Measurements from ENCODE around the gene DNMT3A.

DNMT3A gene

GRCh38 chr2:25341753-25342371 lies at the start of gene DNMT3A:
Gene DNMT3A, minus strand, starts transcription at chr2:25341925. Its CDS starts 27,941 bp downstream, at chr2:25313984.
- DNase-seq (ENCODE audit: low read depth), result peak; percentile 51

GRCh38 chr2:25389161-25389560 lies 47.4 kb upstream of the DNMT3A start:
- DNase-seq (ENCODE audit: low read depth), result no peak

- DNase-seq (ENCODE audit: low read depth), result no peak
Observed at GRCh38 chr2:25388491-25388890, 46.8 kb upstream of the DNMT3A start.

- DNase-seq (ENCODE audit: low read depth), result no peak
Observed at GRCh38 chr2:25387876-25388449, 46.2 kb upstream of the DNMT3A start.

- no peak for DNase-seq (ENCODE audit: low read depth)
Observed at GRCh38 chr2:25386971-25387875, 45.5 kb upstream of the DNMT3A start.

GRCh38 chr2:25385910-25386309 lies 44.2 kb upstream of the DNMT3A start:
- DNase-seq (ENCODE audit: low read depth), result no peak

GRCh38 chr2:25383806-25384205 lies 42.1 kb upstream of the DNMT3A start:
- no peak for DNase-seq (ENCODE audit: low read depth)

GRCh38 chr2:25381502-25381901 lies 39.8 kb upstream of the DNMT3A start:
- DNase-seq (ENCODE audit: low read depth), result no peak

GRCh38 chr2:25380586-25381375 lies 39.1 kb upstream of the DNMT3A start:
- DNase-seq (ENCODE audit: low read depth), result no peak

- no peak for DNase-seq (ENCODE audit: low read depth)
Observed at GRCh38 chr2:25380023-25380422, 38.3 kb upstream of the DNMT3A start.

GRCh38 chr2:25379535-25379934 lies 37.8 kb upstream of the DNMT3A start:
- no peak for DNase-seq (ENCODE audit: low read depth)

- no peak for DNase-seq (ENCODE audit: low read depth)
Observed at GRCh38 chr2:25378731-25379490, 37.2 kb upstream of the DNMT3A start.

- no peak for DNase-seq (ENCODE audit: low read depth)
Observed at GRCh38 chr2:25377822-25378421, 36.2 kb upstream of the DNMT3A start.

GRCh38 chr2:25376750-25377621 lies 35.3 kb upstream of the DNMT3A start:
- peak; percentile 86 for DNase-seq (ENCODE audit: low read depth)

- no peak for DNase-seq (ENCODE audit: low read depth)
Observed at GRCh38 chr2:25375989-25376545, 34.3 kb upstream of the DNMT3A start.

GRCh38 chr2:25375371-25375988 lies 33.8 kb upstream of the DNMT3A start:
- no peak for DNase-seq (ENCODE audit: low read depth)

- DNase-seq (ENCODE audit: low read depth), result no peak
Observed at GRCh38 chr2:25374827-25375226, 33.1 kb upstream of the DNMT3A start.

GRCh38 chr2:25374411-25374810 lies 32.7 kb upstream of the DNMT3A start:
- no peak for DNase-seq (ENCODE audit: low read depth)

GRCh38 chr2:25373269-25373981 lies 31.7 kb upstream of the DNMT3A start:
- no peak for DNase-seq (ENCODE audit: low read depth)

Measured in activated T-cell treated with anti-CD3 and anti-CD28 coated beads for 1 hour (primary cell).